ENCODE data around the gene POTEJ.
"Not testable (repeated sequence)": the region's sequence is repeated elsewhere in the genome, so short reads cannot be mapped to it uniquely, and the experiment has no call there.

- TF ChIP-seq YY1 (IDR thresholded peaks at IDR 0.05; ENCODE audit: insufficient read depth, insufficient read length); ZNF274 (IDR thresholded peaks at IDR 0.05; ENCODE audit: low read depth, low read length): not testable (repeated sequence)
These were observed 27.7 kb downstream of the POTEJ start for GRCh38 chr2:130638973-130639372.

Data from NT2/D1 (cell line).